Measurements from ENCODE around the gene CDK7.
"Not testable (repeated sequence)": the region's sequence is repeated elsewhere in the genome, so short reads cannot be mapped to it uniquely, and the experiment has no call there.

The CDK7 gene

DNA sequence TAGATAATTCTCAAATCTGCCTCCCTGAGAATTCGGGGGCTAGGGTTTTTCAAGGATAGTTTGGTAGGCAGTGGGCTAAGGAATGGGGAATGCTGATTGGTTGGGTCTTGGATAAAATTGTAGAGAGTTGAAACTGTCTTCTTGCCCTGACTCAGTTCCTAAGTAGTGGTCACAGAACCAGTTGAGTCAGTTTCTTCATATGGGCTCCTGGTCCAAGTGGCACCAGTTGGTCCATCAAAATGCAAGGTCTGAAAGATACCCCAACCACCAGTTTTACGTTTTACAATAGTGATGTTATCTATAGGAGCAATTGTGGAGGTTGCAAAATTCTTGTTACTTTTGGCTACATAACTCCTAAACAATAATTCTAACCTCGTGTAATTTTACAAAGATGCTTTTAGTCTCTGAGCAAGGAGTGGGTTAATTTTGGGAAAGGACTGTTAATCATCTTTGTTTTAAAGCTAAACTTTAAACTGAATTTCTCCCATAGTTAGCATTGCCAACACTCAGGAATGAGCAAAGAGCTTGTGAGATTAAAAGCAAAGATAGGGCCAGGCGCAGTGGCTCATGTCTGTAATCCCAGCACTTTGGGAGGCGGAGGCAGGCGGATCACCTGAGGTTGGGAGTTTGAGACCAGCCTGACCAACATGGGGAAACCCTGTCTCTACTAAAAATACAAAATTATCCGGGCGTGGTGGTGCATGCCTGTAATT is 7.7 kb downstream of the CDK7 start:
- TF ChIP-seq, protein P1, sequence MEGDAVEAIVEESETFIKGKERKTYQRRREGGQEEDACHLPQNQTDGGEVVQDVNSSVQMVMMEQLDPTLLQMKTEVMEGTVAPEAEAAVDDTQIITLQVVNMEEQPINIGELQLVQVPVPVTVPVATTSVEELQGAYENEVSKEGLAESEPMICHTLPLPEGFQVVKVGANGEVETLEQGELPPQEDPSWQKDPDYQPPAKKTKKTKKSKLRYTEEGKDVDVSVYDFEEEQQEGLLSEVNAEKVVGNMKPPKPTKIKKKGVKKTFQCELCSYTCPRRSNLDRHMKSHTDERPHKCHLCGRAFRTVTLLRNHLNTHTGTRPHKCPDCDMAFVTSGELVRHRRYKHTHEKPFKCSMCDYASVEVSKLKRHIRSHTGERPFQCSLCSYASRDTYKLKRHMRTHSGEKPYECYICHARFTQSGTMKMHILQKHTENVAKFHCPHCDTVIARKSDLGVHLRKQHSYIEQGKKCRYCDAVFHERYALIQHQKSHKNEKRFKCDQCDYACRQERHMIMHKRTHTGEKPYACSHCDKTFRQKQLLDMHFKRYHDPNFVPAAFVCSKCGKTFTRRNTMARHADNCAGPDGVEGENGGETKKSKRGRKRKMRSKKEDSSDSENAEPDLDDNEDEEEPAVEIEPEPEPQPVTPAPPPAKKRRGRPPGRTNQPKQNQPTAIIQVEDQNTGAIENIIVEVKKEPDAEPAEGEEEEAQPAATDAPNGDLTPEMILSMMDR (IDR thresholded peaks at IDR 0.05), result no peak
- TF ChIP-seq ZFX (IDR thresholded peaks at IDR 0.05; ENCODE audit: borderline replicate concordance), result no peak
- H3K27ac ChIP-seq, result no peak overlapping the region

DNA sequence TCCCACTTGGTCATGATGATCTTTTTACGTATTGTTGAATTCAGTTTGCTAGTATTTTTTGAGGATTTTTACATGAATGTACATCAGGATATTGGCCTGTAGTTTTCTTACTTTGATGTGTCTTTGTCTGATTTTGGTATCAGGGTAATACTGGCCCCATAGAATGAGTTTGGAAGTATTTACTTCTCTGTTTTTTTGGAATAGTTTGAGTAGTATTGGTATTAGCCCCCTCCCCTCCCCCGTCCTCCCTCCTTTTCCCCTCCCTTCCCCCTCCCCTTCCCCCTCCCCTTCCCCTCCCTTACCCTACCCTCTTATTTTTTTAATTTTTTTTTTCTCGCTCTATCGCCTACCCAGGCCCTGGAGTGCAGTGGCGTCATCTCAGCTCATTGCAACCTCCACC is 10.3 kb downstream of the CDK7 start:
- H3K27ac ChIP-seq, result no peak overlapping the region
- no peak for TF ChIP-seq ZFX (IDR thresholded peaks at IDR 0.05; ENCODE audit: borderline replicate concordance)
- TF ChIP-seq, protein P1 (IDR thresholded peaks at IDR 0.05), result no peak

DNA sequence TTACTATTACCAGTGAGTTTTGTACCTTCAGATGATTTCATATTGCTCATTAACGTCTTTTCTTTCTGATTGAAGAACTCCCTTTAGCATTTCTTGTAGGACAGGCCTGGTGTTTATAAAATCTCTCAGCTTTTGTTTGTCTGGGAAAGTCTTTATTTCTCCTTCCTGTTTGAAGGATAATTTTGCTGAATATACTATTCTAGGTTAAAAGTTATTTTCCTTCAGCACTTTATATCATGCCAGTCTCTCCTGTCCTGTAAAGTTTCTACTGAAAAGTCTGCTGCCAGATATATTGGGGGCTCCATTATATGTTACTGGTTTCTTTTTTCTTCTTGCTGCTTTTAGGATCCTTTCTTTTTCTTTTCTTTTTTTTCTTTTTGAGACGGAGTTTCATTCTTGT is 13.3 kb downstream of the CDK7 start:
- no peak overlapping the region for H3K27ac ChIP-seq
- TF ChIP-seq, protein P1 (IDR thresholded peaks at IDR 0.05), result no peak

DNA sequence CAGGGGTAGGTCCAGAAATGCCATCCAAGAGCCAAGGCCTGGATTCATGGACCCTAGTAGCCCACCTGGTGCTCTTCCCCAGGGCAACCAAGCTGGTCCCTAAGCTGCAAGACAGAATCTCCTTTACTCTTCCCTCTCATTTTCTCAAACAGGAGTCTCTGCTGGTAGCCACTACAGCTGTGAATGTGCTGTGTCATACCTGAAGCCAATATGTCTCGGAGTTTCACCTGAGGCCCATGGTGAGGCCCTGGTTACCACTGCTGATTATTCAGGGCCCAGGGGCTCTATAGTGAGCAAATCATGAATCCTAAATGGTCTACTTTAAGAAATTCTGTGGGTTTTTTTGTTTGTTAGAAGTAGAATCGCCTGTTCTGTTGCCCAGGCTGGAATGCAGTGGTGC is 15.9 kb downstream of the CDK7 start:
- TF ChIP-seq, protein P1 (IDR thresholded peaks at IDR 0.05), result no peak
- no peak for TF ChIP-seq ZFX (IDR thresholded peaks at IDR 0.05; ENCODE audit: borderline replicate concordance)
- H3K27ac ChIP-seq, result no peak overlapping the region

DNA sequence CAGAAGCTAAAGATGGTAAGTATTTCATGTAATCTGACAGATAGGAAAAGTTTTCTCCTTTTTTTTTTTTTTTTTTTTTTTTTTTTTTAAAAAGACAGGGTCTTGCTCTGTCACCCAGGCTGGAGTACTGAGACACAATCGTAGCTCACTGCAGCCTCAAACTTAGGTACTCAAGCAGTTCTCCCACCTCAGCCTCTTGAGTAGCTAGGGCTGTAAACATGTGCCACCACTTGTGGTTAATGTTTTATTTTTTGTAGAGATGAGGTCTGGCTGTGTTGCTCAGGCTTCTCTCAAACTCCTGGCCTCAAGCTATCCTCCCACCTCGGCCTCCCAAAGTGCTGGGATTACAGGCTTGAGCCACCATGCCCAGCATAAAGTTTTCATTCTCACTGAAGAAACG is 17.8 kb downstream of the CDK7 start:
- no peak overlapping the region for H3K27ac ChIP-seq
- no peak for TF ChIP-seq ZFX (IDR thresholded peaks at IDR 0.05; ENCODE audit: borderline replicate concordance)
- TF ChIP-seq, protein P1 (IDR thresholded peaks at IDR 0.05), result no peak

DNA sequence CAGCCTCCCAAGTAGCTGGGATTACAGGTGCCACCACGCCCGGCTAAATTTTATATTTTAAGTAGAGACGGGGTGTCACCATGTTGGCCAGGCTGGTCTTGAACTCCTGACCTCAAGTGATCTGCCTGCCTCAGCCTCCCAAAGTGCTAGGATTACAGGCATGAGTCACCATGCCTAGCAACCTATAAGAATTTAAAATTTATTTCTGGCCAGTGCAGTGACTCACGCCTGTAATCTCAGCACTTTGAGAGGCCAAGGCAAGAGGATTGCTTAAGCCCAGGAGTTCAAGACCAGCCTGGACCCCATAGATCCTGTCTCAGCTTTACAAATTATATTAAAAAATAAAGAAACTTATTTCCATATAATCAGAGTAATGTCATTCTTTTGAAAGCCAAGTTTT is 21.3 kb downstream of the CDK7 start:
- not testable (repeated sequence) for H3K27ac ChIP-seq

DNA sequence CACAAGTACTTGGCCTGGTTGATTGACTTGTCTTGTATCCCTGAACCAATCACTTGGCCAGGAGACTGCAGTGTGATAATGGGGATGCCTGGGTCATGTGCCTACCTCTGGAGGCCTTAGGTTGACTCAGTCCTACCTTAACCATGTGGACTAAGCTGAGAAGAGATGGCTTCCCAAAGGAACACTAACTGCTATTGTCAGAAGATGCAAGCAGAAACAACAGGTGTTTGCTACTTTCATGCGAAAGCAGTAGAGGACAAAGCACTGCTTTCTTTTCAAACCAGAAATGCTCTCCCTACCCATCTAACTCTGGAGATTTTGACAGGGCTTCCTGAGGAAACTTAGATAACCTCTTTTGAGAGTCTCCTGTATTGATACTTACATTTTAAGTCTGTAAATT is 22.9 kb downstream of the CDK7 start:
- TF ChIP-seq, protein P1 (IDR thresholded peaks at IDR 0.05), result no peak
- TF ChIP-seq ZFX (IDR thresholded peaks at IDR 0.05; ENCODE audit: borderline replicate concordance), result no peak
- no peak overlapping the region for H3K27ac ChIP-seq

DNA sequence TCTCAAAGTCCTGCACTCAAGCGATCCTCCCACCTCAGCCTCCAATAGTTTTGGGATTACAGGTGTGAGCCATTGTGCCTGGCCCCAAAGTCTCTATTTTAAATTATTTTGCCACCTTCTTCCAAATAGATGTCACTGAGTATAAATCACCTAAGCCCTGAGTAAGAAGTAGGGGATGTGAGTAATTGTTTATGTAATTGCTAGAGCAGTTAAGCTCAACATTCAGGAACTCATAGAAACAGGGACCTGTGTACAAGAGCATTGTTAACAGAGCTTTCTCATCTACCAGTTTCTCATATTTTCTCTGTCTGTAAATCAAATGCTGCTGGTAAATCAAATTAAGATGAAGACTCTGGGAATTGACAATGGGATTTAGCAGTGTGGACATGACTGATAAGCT is 26.3 kb downstream of the CDK7 start:
- no peak for TF ChIP-seq ZFX (IDR thresholded peaks at IDR 0.05; ENCODE audit: borderline replicate concordance)
- TF ChIP-seq, protein P1 (IDR thresholded peaks at IDR 0.05), result no peak
- no peak overlapping the region for H3K27ac ChIP-seq
